Rectal smooth muscle tissue (tissue), 1 donor: Measurements from ENCODE around the gene STX5.
"Not testable (repeated sequence)": the region's sequence is repeated elsewhere in the genome, so short reads cannot be mapped to it uniquely, and the experiment has no call there.

Source experiments
- H3K27ac ChIP-seq: one replicate; pipeline ENCODE4 v1.7.0; 2013; ENCODE audit warnings: low read depth, low read length, inconsistent platforms
- H3K27me3 ChIP-seq: one replicate; pipeline ENCODE4 v1.7.0; 2013; ENCODE audit warnings: low read length; ENCODE audit not compliant: control insufficient read depth, insufficient read depth
- H3K36me3 ChIP-seq: one replicate; pipeline ENCODE4 v1.7.0; 2013; ENCODE audit warnings: low read length; ENCODE audit not compliant: control insufficient read depth, insufficient read depth
- H3K4me1 ChIP-seq: one replicate; pipeline ENCODE4 v1.7.0; 2013; ENCODE audit warnings: low read length; ENCODE audit not compliant: control insufficient read depth, insufficient read depth
- H3K4me3 ChIP-seq: one replicate; pipeline ENCODE4 v1.7.0; 2013; ENCODE audit warnings: low read length
- H3K9ac ChIP-seq: one replicate; pipeline ENCODE4 v1.7.0; 2013; ENCODE audit warnings: low read length

STX5 gene

GRCh38 chr11:62835336-62835735 is 3.5 kb upstream of the STX5 start:
- H3K4me1 ChIP-seq = peaks cover 9% of the 10 kb centered on the region

GRCh38 chr11:62832336-62833234 is 734 bp upstream of the STX5 start, which contains the start of gene TEX54:
TSS of gene TEX54 (minus strand) at chr11:62832841.
- Histone ChIP-seq H3K27me3 (no peaks in the 10 kb centered on the region), H3K4me1 (peaks cover 6% of the 10 kb centered on the region), H3K4me3 (peak within 1 kb of the TSS; percentile 94), H3K36me3 (peaks cover 9% of the 10 kb centered on the region), H3K9ac (peak within 1 kb of the TSS; percentile 98), H3K27ac (peak within 1 kb of the TSS; percentile 98)

More at GRCh38 chr11:62835336-62835735, 3.5 kb upstream of the STX5 start:
- peaks cover 9% of the 10 kb centered on the region for H3K36me3 ChIP-seq
- H3K4me3 ChIP-seq = no peak overlapping the region
- H3K27me3 ChIP-seq = no peaks in the 10 kb centered on the region
- no peak overlapping the region for H3K27ac ChIP-seq
- no peak overlapping the region for H3K9ac ChIP-seq

- H3K36me3 ChIP-seq = peaks cover 17% of the 10 kb centered on the region
- peak overlapping the region; percentile 98 for H3K27ac ChIP-seq
- H3K4me3 ChIP-seq = peak overlapping the region; percentile 83
- peak overlapping the region; percentile 81 for H3K9ac ChIP-seq
- H3K4me1 ChIP-seq = peaks cover 6% of the 10 kb centered on the region
- no peaks in the 10 kb centered on the region for H3K27me3 ChIP-seq
These were observed 839 bp downstream of the STX5 start for GRCh38 chr11:62830904-62831519.

GRCh38 chr11:62828130-62828529 is 3.7 kb downstream of the STX5 start:
- H3K27ac ChIP-seq, H3K4me1 ChIP-seq, H3K27me3 ChIP-seq, H3K4me3 ChIP-seq, H3K9ac ChIP-seq: not testable (repeated sequence)
- peaks cover 32% of the 10 kb centered on the region for H3K36me3 ChIP-seq

GRCh38 chr11:62823677-62824076 is 8.2 kb downstream of the STX5 start:
- H3K27me3 ChIP-seq = no peaks in the 10 kb centered on the region
- no peaks in the 10 kb centered on the region for H3K4me1 ChIP-seq
- no peak overlapping the region for H3K27ac ChIP-seq
- no peak overlapping the region for H3K9ac ChIP-seq
- peaks cover 38% of the 10 kb centered on the region for H3K36me3 ChIP-seq
- no peak overlapping the region for H3K4me3 ChIP-seq

- Histone ChIP-seq H3K27ac (no peak overlapping the region), H3K36me3 (peaks cover 2% of the 10 kb centered on the region)
These were observed 14.7 kb downstream of the STX5 start for GRCh38 chr11:62817129-62817528.

GRCh38 chr11:62816557-62816956 is 15.3 kb downstream of the STX5 start:
- H3K27ac ChIP-seq = no peak overlapping the region
- H3K9ac ChIP-seq = no peak overlapping the region
- no peaks in the 10 kb centered on the region for H3K27me3 ChIP-seq
- no peaks in the 10 kb centered on the region for H3K4me1 ChIP-seq
- no peak overlapping the region for H3K4me3 ChIP-seq
- no peaks in the 10 kb centered on the region for H3K36me3 ChIP-seq

More at GRCh38 chr11:62817129-62817528, 14.7 kb downstream of the STX5 start:
- Histone ChIP-seq H3K4me1 (no peaks in the 10 kb centered on the region), H3K9ac (no peak overlapping the region), H3K4me3 (no peak overlapping the region), H3K27me3 (no peaks in the 10 kb centered on the region)

GRCh38 chr11:62811659-62812058 is 20.2 kb downstream of the STX5 start:
- no peak overlapping the region for H3K4me3 ChIP-seq
- H3K36me3 ChIP-seq = peaks cover 2% of the 10 kb centered on the region
- H3K27me3 ChIP-seq = no peaks in the 10 kb centered on the region
- no peaks in the 10 kb centered on the region for H3K4me1 ChIP-seq
- no peak overlapping the region for H3K27ac ChIP-seq
- no peak overlapping the region for H3K9ac ChIP-seq

GRCh38 chr11:62810748-62811147 is 21.1 kb downstream of the STX5 start:
- no peak overlapping the region for H3K4me3 ChIP-seq
- peaks cover 2% of the 10 kb centered on the region for H3K36me3 ChIP-seq
- H3K27ac ChIP-seq = no peak overlapping the region
- H3K27me3 ChIP-seq = no peaks in the 10 kb centered on the region
- H3K4me1 ChIP-seq = no peaks in the 10 kb centered on the region
- H3K9ac ChIP-seq = no peak overlapping the region

GRCh38 chr11:62806611-62807121 is 25.2 kb downstream of the STX5 start:
- Histone ChIP-seq H3K9ac (no peak overlapping the region), H3K27ac (no peak overlapping the region), H3K4me1 (peaks cover 11% of the 10 kb centered on the region), H3K4me3 (no peak overlapping the region), H3K27me3 (no peaks in the 10 kb centered on the region), H3K36me3 (peaks cover 14% of the 10 kb centered on the region)

- Histone ChIP-seq H3K27ac (no peak overlapping the region), H3K27me3 (no peaks in the 10 kb centered on the region), H3K4me1 (peaks cover 11% of the 10 kb centered on the region), H3K36me3 (peaks cover 20% of the 10 kb centered on the region), H3K9ac (no peak overlapping the region), H3K4me3 (peak overlapping the region; percentile 95)
These were observed 25.9 kb downstream of the STX5 start for GRCh38 chr11:62805961-62806441.

- H3K4me1 ChIP-seq = peaks cover 11% of the 10 kb centered on the region
- H3K9ac ChIP-seq = peak within 1 kb of the TSS; percentile 91
- H3K36me3 ChIP-seq = peaks cover 28% of the 10 kb centered on the region
- H3K27me3 ChIP-seq = no peaks in the 10 kb centered on the region
- H3K27ac ChIP-seq = peak within 1 kb of the TSS; percentile 91
- H3K4me3 ChIP-seq = peak within 1 kb of the TSS; percentile 95
These were observed 26.6 kb downstream of the STX5 start, which contains the start of gene NXF1 for GRCh38 chr11:62805076-62805892. TSS of gene NXF1 (minus strand) at chr11:62805440. CDS start at chr11:62805356, 84 bp downstream.
